Skeletal muscle cell (primary cell): ENCODE data around the gene PYCARD.
"Not testable (repeated sequence)": the region's sequence is repeated elsewhere in the genome, so short reads cannot be mapped to it uniquely, and the experiment has no call there.

ENCODE experiments used
- DNase-seq: peaks from one replicate; pipeline ENCODE4 v3.0.0-alpha.2; 2010; ENCODE audit warnings: low read depth
- H3K4me3 ChIP-seq: 2 replicates; pipeline ENCODE4 v1.5.1; 2011; ENCODE audit warnings: low read depth, mild to moderate bottlenecking, control low read depth, low read length, moderate library complexity

PYCARD gene

GRCh38 chr16:31179219-31179746, 23.3 kb downstream of the PYCARD start:
- H3K4me3 ChIP-seq, result peak overlapping the region; percentile 88

GRCh38 chr16:31177136-31177535, 25.4 kb downstream of the PYCARD start:
- H3K4me3 ChIP-seq, result no peak overlapping the region
- DNase-seq, result no peak

More at GRCh38 chr16:31179219-31179746, 23.3 kb downstream of the PYCARD start:
- no peak for DNase-seq

GRCh38 chr16:31170048-31170447, 32.5 kb downstream of the PYCARD start:
- not testable (repeated sequence) for H3K4me3 ChIP-seq, DNase-seq

GRCh38 chr16:31168848-31169247, 33.7 kb downstream of the PYCARD start:
- no peak overlapping the region for H3K4me3 ChIP-seq
- DNase-seq, result no peak

GRCh38 chr16:31167315-31167714, 35.2 kb downstream of the PYCARD start:
- DNase-seq, result no peak
- no peak overlapping the region for H3K4me3 ChIP-seq

GRCh38 chr16:31157136-31157535, 45.4 kb downstream of the PYCARD start:
- DNase-seq, result no peak
- no peak overlapping the region for H3K4me3 ChIP-seq
